ENCODE data around the gene ADI1.

DNA sequence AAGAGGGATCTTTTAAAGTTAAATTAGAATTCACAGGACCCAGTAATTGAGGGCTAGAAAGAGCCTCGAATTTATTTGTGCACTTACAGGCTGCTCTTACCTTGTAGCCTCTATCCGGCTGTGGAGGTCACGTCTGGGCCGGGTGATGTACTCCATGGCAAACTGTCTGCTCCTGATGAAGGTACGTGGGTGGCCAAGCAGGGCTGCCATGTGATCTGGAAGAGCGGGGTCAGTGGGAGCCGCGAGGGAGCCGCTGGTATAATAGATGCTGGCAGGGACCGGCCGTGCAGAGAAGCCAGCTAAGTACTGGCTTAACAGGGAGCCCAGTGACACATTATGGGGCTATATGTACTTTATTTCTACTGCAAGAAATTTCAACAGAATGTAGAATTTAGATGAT lies 59.2 kb downstream of the ADI1 start:
- TF ChIP-seq, protein P1, sequence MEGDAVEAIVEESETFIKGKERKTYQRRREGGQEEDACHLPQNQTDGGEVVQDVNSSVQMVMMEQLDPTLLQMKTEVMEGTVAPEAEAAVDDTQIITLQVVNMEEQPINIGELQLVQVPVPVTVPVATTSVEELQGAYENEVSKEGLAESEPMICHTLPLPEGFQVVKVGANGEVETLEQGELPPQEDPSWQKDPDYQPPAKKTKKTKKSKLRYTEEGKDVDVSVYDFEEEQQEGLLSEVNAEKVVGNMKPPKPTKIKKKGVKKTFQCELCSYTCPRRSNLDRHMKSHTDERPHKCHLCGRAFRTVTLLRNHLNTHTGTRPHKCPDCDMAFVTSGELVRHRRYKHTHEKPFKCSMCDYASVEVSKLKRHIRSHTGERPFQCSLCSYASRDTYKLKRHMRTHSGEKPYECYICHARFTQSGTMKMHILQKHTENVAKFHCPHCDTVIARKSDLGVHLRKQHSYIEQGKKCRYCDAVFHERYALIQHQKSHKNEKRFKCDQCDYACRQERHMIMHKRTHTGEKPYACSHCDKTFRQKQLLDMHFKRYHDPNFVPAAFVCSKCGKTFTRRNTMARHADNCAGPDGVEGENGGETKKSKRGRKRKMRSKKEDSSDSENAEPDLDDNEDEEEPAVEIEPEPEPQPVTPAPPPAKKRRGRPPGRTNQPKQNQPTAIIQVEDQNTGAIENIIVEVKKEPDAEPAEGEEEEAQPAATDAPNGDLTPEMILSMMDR (IDR thresholded peaks at IDR 0.05; ENCODE audit: low read length) = no peak
- no peak for TF ChIP-seq EZH2 (IDR thresholded peaks at IDR 0.05; ENCODE audit: borderline replicate concordance, low read length)
